Mesenchymal stem cell (in vitro differentiated cells and primary cell): ENCODE results near the gene SAXO1.

Source experiments
- DNase-seq: peaks from one replicate; pipeline ENCODE4 v3.0.0-alpha.2; 2013
- H2AFZ ChIP-seq: one replicate; pipeline ENCODE4 v1.6.1; 2013; ENCODE audit warnings: low read depth, mild to moderate bottlenecking, control low read depth, inconsistent platforms, low read length, moderate library complexity
- H2AK5ac ChIP-seq: 2 replicates; pipeline ENCODE4 v1.6.1; 2013; ENCODE audit warnings: low read length, moderate library complexity, mild to moderate bottlenecking, inconsistent platforms; ENCODE audit not compliant: severe bottlenecking
- H2BK120ac ChIP-seq: one replicate; pipeline ENCODE4 v1.6.1; 2013; ENCODE audit warnings: low read depth, mild to moderate bottlenecking, inconsistent platforms, low read length, moderate library complexity
- H2BK12ac ChIP-seq, 2 experiments: one replicate each; pipeline ENCODE4 v1.6.1; 2013; ENCODE audit warnings: inconsistent platforms in 2 of 2, low read length in 2 of 2, mild to moderate bottlenecking in 2 of 2, moderate library complexity in 2 of 2, control low read depth in 1 of 2
- H2BK15ac ChIP-seq: one replicate; pipeline ENCODE4 v1.6.1; 2013; ENCODE audit warnings: mild to moderate bottlenecking, low read depth, inconsistent platforms; ENCODE audit not compliant: poor library complexity, severe bottlenecking
- H2BK5ac ChIP-seq: 2 replicates; pipeline ENCODE4 v1.6.1; 2013; ENCODE audit warnings: low read depth, mild to moderate bottlenecking, low read length, control low read depth, inconsistent platforms; ENCODE audit not compliant: poor library complexity, severe bottlenecking
- H3K14ac ChIP-seq, 2 experiments: one replicate each; pipeline ENCODE4 v1.6.1; 2013; ENCODE audit warnings: inconsistent platforms in 2 of 2, low read length in 2 of 2, control low read depth in 1 of 2, mild to moderate bottlenecking in 1 of 2, moderate library complexity in 1 of 2
- H3K18ac ChIP-seq, 2 experiments: one replicate each; pipeline ENCODE4 v1.6.1; 2013; ENCODE audit warnings: inconsistent platforms in 2 of 2, low read length in 2 of 2, control low read depth in 1 of 2, low read depth in 1 of 2, mild to moderate bottlenecking in 1 of 2
- H3K23ac ChIP-seq, 2 experiments: one replicate each; pipeline ENCODE4 v1.6.1; 2013; ENCODE audit warnings: inconsistent platforms in 2 of 2, low read length in 2 of 2, mild to moderate bottlenecking in 2 of 2, moderate library complexity in 2 of 2, control low read depth in 1 of 2
- H3K27ac ChIP-seq: 2 replicates; pipeline ENCODE4 v1.5.1; 2013; ENCODE audit warnings: mild to moderate bottlenecking, moderate library complexity, low read length, control low read depth, inconsistent platforms; ENCODE audit not compliant: poor library complexity, severe bottlenecking
- H3K27me3 ChIP-seq, 2 experiments: 2 replicates each; pipeline versions ENCODE4 v1.6.1 to v1.7.0; 2013; ENCODE audit warnings: low read length in 2 of 2, mild to moderate bottlenecking in 2 of 2, moderate library complexity in 2 of 2, control low read depth in 1 of 2, inconsistent platforms in 1 of 2; ENCODE audit not compliant: control insufficient read depth in 1 of 2, insufficient read depth in 1 of 2
- H3K36me3 ChIP-seq, 2 experiments: 2 replicates each; pipeline versions ENCODE4 v1.6.1 to v1.7.0; 2013; ENCODE audit warnings: low read length in 2 of 2, control low read depth in 1 of 2, inconsistent platforms in 1 of 2, low read depth in 1 of 2, mild to moderate bottlenecking in 1 of 2; ENCODE audit not compliant: insufficient read depth in 2 of 2, control insufficient read depth in 1 of 2
- H3K4ac ChIP-seq, 2 experiments: one replicate each; pipeline ENCODE4 v1.6.1; 2013; ENCODE audit warnings: inconsistent platforms in 2 of 2, low read length in 2 of 2, mild to moderate bottlenecking in 2 of 2, moderate library complexity in 2 of 2, control low read depth in 1 of 2, low read depth in 1 of 2
- H3K4me1 ChIP-seq: 2 replicates; pipeline ENCODE4 v1.6.1; 2013; ENCODE audit warnings: low read depth, low read length, control low read depth; ENCODE audit not compliant: control insufficient read depth, insufficient read depth
- H3K4me2 ChIP-seq: 2 replicates; pipeline ENCODE4 v1.6.1; 2013; ENCODE audit warnings: low read length, mild to moderate bottlenecking, inconsistent platforms; ENCODE audit not compliant: poor library complexity, severe bottlenecking
- H3K4me3 ChIP-seq, 2 experiments: 2 replicates each; pipeline versions ENCODE4 v1.5.1 to v1.7.0; 2013; ENCODE audit warnings: low read length in 2 of 2, mild to moderate bottlenecking in 2 of 2, control low read depth in 1 of 2, low read depth in 1 of 2; ENCODE audit not compliant: insufficient read depth in 1 of 2
- H3K79me1 ChIP-seq: replicated peaks from 2 replicates; pipeline ENCODE4 v1.6.1; 2013; ENCODE audit warnings: mild to moderate bottlenecking, control low read depth, low read length, inconsistent platforms; ENCODE audit not compliant: poor library complexity, severe bottlenecking
- H3K9ac ChIP-seq: 2 replicates; pipeline ENCODE4 v1.7.0; 2013; ENCODE audit warnings: mild to moderate bottlenecking, low read length, moderate library complexity
- H3K9me3 ChIP-seq: 2 replicates; pipeline ENCODE4 v1.7.0; 2013; ENCODE audit warnings: mild to moderate bottlenecking, low read length; ENCODE audit not compliant: control insufficient read depth
- H4K8ac ChIP-seq: one replicate; pipeline ENCODE4 v1.6.1; 2013; ENCODE audit warnings: inconsistent platforms, mild to moderate bottlenecking, low read length, moderate library complexity
- H4K91ac ChIP-seq: one replicate; pipeline ENCODE4 v1.6.1; 2013; ENCODE audit warnings: mild to moderate bottlenecking, low read length, inconsistent platforms
- WGBS: methylation state at CpG from one replicate; pipeline ENCODE4 v1.1.7; 2013; ENCODE audit warnings: mixed read lengths; 5-methylcytosine and 5-hydroxymethylcytosine counted together

The SAXO1 gene

DNA sequence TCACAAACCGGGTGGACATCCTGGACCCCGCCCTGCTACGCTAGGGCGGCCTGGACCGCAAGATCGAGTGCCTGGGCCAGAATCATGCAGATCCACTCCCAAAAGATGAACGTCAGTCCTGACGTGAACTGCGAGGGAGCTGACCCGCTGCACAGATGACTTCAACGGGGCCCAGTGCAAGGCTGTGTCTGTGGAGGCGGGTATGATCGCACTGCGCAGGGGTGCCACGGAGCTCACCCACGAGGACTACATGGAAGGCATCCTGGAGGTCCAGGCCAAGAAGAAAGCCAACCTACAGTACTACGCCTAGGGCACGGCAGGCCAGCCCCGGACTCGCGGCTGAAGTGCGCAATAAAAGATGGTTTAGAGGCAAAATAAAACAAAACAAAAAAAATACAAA, 5.2 kb downstream of the SAXO1 start:
- no peak overlapping the region for H3K14ac ChIP-seq
- H3K4me2 ChIP-seq, result no peak overlapping the region
- no peak overlapping the region for H2BK5ac ChIP-seq

DNA sequence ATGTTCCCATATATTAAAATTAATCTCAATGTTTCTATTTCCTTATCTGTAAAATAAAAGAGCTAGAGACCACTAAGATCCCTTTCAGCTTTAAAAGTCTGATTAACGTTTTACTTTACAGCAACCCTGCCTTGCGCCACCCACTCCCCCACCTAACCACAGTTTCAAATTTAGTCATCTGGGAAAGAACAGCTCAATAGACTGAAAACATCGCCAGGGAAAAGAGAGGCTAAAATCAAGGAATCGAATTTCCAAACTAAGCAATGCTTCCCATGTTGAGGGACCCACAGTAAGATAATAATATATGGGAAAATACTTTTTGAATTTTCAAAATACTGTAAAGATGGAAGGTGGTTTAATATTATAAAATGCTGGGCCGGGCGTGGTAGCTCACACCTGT, 6.6 kb downstream of the SAXO1 start:
- H3K18ac ChIP-seq, result no peak overlapping the region
- no peak overlapping the region for H2BK15ac ChIP-seq
- no peak overlapping the region for H3K4ac ChIP-seq

More for the DNA sequence above, 5.2 kb downstream of the SAXO1 start:
- H3K27ac ChIP-seq, result no peak overlapping the region
- H4K91ac ChIP-seq, result no peak overlapping the region
- no peaks in the 10 kb centered on the region for H3K79me1 ChIP-seq
- H3K9me3 ChIP-seq, result no peaks in the 10 kb centered on the region
- H2AK5ac ChIP-seq, result no peak overlapping the region
- no peak overlapping the region for H3K4ac ChIP-seq
- H3K23ac ChIP-seq, result no peak overlapping the region
- no peak overlapping the region for H2BK120ac ChIP-seq
- no peak overlapping the region for H3K18ac ChIP-seq
- no peaks in the 10 kb centered on the region for H3K27me3 ChIP-seq
- WGBS, result 98% methylated on average over 17 of the region's 22 CpGs
- DNase-seq, result no peak
- H3K36me3 ChIP-seq, result no peaks in the 10 kb centered on the region
- H3K9ac ChIP-seq, result no peak overlapping the region
- no peak overlapping the region for H2BK12ac ChIP-seq
- H2AFZ ChIP-seq, result no peak overlapping the region
- H4K8ac ChIP-seq, result no peak overlapping the region
- H2BK15ac ChIP-seq, result no peak overlapping the region
- H3K4me3 ChIP-seq, result no peak overlapping the region
- peaks cover 1% of the 10 kb centered on the region for H3K4me1 ChIP-seq

DNA sequence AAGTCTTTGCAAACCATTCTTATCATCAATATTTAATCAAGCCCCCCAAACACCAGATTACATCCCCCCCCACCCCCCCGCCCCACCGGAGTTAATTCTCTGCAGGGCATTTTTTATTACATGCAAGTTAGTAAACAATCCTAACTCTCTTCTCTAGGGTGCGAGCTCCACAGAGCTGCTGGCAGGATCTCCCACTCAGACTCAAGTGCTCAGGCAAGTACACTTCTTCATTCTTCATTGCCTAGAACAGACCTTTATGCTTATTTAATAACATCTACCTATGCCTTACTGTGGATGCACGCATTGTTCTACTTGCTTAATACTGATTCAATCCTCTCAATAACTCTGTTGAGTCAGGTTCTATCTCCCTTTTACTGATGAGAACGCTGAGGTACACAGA, 9.9 kb downstream of the SAXO1 start:
- no peak overlapping the region for H4K8ac ChIP-seq
- no peak for DNase-seq
- no peak overlapping the region for H4K91ac ChIP-seq
- no peak overlapping the region for H3K23ac ChIP-seq
- no peaks in the 10 kb centered on the region for H3K9me3 ChIP-seq
- no peak overlapping the region for H2AK5ac ChIP-seq
- no peaks in the 10 kb centered on the region for H3K4me1 ChIP-seq
- no peak overlapping the region for H3K14ac ChIP-seq
- WGBS, result 86% methylated on average over 5 of the region's 5 CpGs
- H3K27me3 ChIP-seq, result no peaks in the 10 kb centered on the region
- H3K79me1 ChIP-seq, result no peaks in the 10 kb centered on the region
- H2BK15ac ChIP-seq, result no peak overlapping the region
- H3K4me3 ChIP-seq, result no peak overlapping the region
- H3K9ac ChIP-seq, result no peak overlapping the region
- H3K4ac ChIP-seq, result no peak overlapping the region
- no peak overlapping the region for H2BK120ac ChIP-seq
- H2BK5ac ChIP-seq, result no peak overlapping the region
- H3K27ac ChIP-seq, result no peak overlapping the region
- H3K36me3 ChIP-seq, result no peaks in the 10 kb centered on the region
- H3K18ac ChIP-seq, result no peak overlapping the region
- H3K4me2 ChIP-seq, result no peak overlapping the region
- no peak overlapping the region for H2AFZ ChIP-seq
- H2BK12ac ChIP-seq, result no peak overlapping the region

More for the DNA sequence above, 6.6 kb downstream of the SAXO1 start:
- Histone ChIP-seq H2AK5ac (no peak overlapping the region), H3K9ac (no peak overlapping the region), H2BK5ac (no peak overlapping the region), H3K27me3 (no peaks in the 10 kb centered on the region), H3K4me2 (no peak overlapping the region), H4K8ac (no peak overlapping the region), H3K9me3 (no peaks in the 10 kb centered on the region), H3K23ac (no peak overlapping the region), H3K4me3 (no peak overlapping the region), H3K4me1 (peaks cover 1% of the 10 kb centered on the region), H2AFZ (no peak overlapping the region), H3K14ac (no peak overlapping the region), H2BK12ac (no peak overlapping the region), H3K36me3 (no peaks in the 10 kb centered on the region), H4K91ac (no peak overlapping the region), H2BK120ac (no peak overlapping the region), H3K27ac (no peak overlapping the region), H3K79me1 (no peaks in the 10 kb centered on the region)
- WGBS, result 85% methylated on average over 5 of the region's 6 CpGs
- DNase-seq, result no peak

DNA sequence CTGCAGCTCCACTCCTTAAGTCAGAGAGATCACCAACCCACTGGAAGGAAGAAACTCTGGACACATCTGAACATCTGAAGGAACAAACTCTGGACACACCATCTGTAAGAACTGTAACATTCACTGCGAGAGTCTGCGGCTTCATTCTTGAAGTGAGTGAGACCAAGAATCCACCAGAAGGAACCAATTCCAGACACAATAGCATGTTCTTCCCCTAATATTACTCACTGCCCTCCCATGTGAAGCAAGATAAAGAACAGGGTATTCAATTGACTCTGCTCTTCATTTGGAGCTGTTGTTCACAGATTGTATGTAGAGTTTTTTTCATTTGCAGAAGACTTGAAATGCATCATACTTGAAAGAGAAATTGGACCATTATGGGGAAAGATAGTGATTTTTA, 10.8 kb downstream of the SAXO1 start:
- WGBS, result 100% methylated on average over 2 of the region's 2 CpGs
- H4K8ac ChIP-seq, result no peak overlapping the region

More for the DNA sequence above, 10.8 kb downstream of the SAXO1 start:
- no peaks in the 10 kb centered on the region for H3K4me1 ChIP-seq
- no peak overlapping the region for H4K91ac ChIP-seq
- no peak overlapping the region for H3K23ac ChIP-seq
- DNase-seq, result no peak
- H3K4me3 ChIP-seq, result no peak overlapping the region
- no peak overlapping the region for H2AK5ac ChIP-seq
- H3K4ac ChIP-seq, result no peak overlapping the region
- no peak overlapping the region for H2BK12ac ChIP-seq
- no peak overlapping the region for H3K9ac ChIP-seq
- no peak overlapping the region for H2BK15ac ChIP-seq
- no peaks in the 10 kb centered on the region for H3K79me1 ChIP-seq
- no peaks in the 10 kb centered on the region for H3K36me3 ChIP-seq
- H3K27ac ChIP-seq, result no peak overlapping the region
- H3K4me2 ChIP-seq, result no peak overlapping the region
- no peak overlapping the region for H2BK120ac ChIP-seq
- no peaks in the 10 kb centered on the region for H3K9me3 ChIP-seq
- no peak overlapping the region for H2BK5ac ChIP-seq
- H3K27me3 ChIP-seq, result no peaks in the 10 kb centered on the region
- H3K14ac ChIP-seq, result no peak overlapping the region
- no peak overlapping the region for H3K18ac ChIP-seq
- H2AFZ ChIP-seq, result no peak overlapping the region
